Activated T-cell treated with anti-CD3 and anti-CD28 coated beads, Interleukin-2, amount 50 U/mL, for 4 hours (primary cell): Measurements from ENCODE around the gene AHNAK2. TPM values are rescaled to one million over a fixed set of nuclear protein-coding genes. Genes with fewer than 3 reads are reported as not detected.

Experiments
- ATAC-seq, 2 donors: fragments of 200-7000 bp; cut with Tn5 transposase; one replicate each; pipeline ENCODE4 v1.10.0; 2021
- DNase-seq: peaks from one replicate; pipeline ENCODE4 v3.0.0-alpha.2; 2020
- H3K27me3 Mint-ChIP-seq: one replicate; pipeline ENCODE4 v1.8.0; 2021; ENCODE audit warnings: low read depth, mixed read lengths
- H3K36me3 Mint-ChIP-seq: one replicate; pipeline ENCODE4 v1.8.0; 2022; ENCODE audit warnings: mixed read lengths; ENCODE audit not compliant: insufficient read depth
- H3K4me1 Mint-ChIP-seq: one replicate; pipeline ENCODE4 v1.8.0; 2021; ENCODE audit warnings: low read depth, mixed read lengths
- H3K4me3 Mint-ChIP-seq: one replicate; pipeline ENCODE4 v1.8.0; 2021; ENCODE audit warnings: mild to moderate bottlenecking, moderate library complexity, mixed read lengths
- H3K9me3 Mint-ChIP-seq: one replicate; pipeline ENCODE4 v1.8.0; 2021; ENCODE audit warnings: mixed read lengths
- total RNA-seq, 3 donors: library from RNA; stranded (reverse); gene quantifications; one replicate each; pipeline ENCODE4 v1.2.1, GENCODE V29; 2021

Gene AHNAK2
- total RNA-seq, 3 donors from 2014 or later = under 0.01 to 0.08 (median 0.05) TPM

- ATAC-seq (no peak), DNase-seq (no peak)
- no peaks in the 10 kb centered on the region for H3K27me3 Mint-ChIP-seq
- no peak overlapping the region for H3K4me3 Mint-ChIP-seq
- H3K36me3 Mint-ChIP-seq = no peaks in the 10 kb centered on the region
- H3K4me1 Mint-ChIP-seq = no peaks in the 10 kb centered on the region
- H3K9me3 Mint-ChIP-seq = no peaks in the 10 kb centered on the region
Observed at GRCh38 chr14:104887623-104888488, 90.3 kb downstream of the AHNAK2 start.

Other genes starting within 250 kb of the AHNAK2 start
- gene SIVA1, start 225.2 kb downstream of the AHNAK2 start, total RNA-seq = 100 to 1,000 TPM; 135 to 157 (median 149) TPM
- 100 to 1,000 TPM; 107 to 124 (median 116) TPM for gene AKT1, start 182.6 kb downstream of the AHNAK2 start, total RNA-seq
- 1 to 10 TPM; 3.6 to 4.1 (median 4.0) TPM for gene ZBTB42, start 177.3 kb downstream of the AHNAK2 start, total RNA-seq
- gene CEP170B, start 113.1 kb downstream of the AHNAK2 start, total RNA-seq = 10 to 100 TPM in 1 of 3 donors, 1 to 10 TPM in 2; 6.9 to 11.1 (median 7.5) TPM
- under 1 TPM in 1 of 3 donors, not detected in 2; 0.08 TPM for gene PLD4, start 53.5 kb downstream of the AHNAK2 start, total RNA-seq
- gene CLBA1, start 7.4 kb upstream of the AHNAK2 start, total RNA-seq = 1 to 10 TPM; 2.9 to 3.8 (median 3.3) TPM
- gene CDCA4, start 42.7 kb upstream of the AHNAK2 start, total RNA-seq = 10 to 100 TPM; 55.1 to 72.2 (median 58.3) TPM
- gene GPR132, start 87.1 kb upstream of the AHNAK2 start, total RNA-seq = 10 to 100 TPM; 14.6 to 18.4 (median 16.8) TPM
- gene JAG2, start 190.4 kb upstream of the AHNAK2 start, total RNA-seq = 1 to 10 TPM; 2.9 to 5.4 (median 5.2) TPM
- gene NUDT14, start 202.9 kb upstream of the AHNAK2 start, total RNA-seq = 1 to 10 TPM; 5.2 to 7.0 (median 5.7) TPM